Suprapubic skin (tissue), 3 donors: ENCODE data around the gene HSPB3.

Experiments
- CTCF ChIP-seq, 2 donors: fragments of 200-600 bp in 1 of 2; fragments of 450-650 bp in 1 of 2; sonication (generic) in 1 of 2; IDR thresholded peaks; one replicate each; pipeline ENCODE4 v1.5.1; 2016 to 2019; ENCODE audit warnings: antibody characterized with exemption in 2 of 2, mild to moderate bottlenecking in 1 of 2, moderate library complexity in 1 of 2
- POLR2A ChIP-seq, 2 donors: fragments of 450-650 bp; IDR thresholded peaks; one replicate each; pipeline ENCODE4 v1.6.1; 2017; ENCODE audit warnings: antibody characterized with exemption in 2 of 2, mild to moderate bottlenecking in 2 of 2, moderate library complexity in 2 of 2

- TF ChIP-seq CTCF (IDR thresholded peaks at IDR 0.05) (no peak), POLR2A (IDR thresholded peaks at IDR 0.05) (no peak)
Observed at GRCh38 chr5:54415896-54416601, 39.5 kb upstream of the HSPB3 start.
